Epidermal melanocyte (primary cell): ENCODE results near the gene GFOD1.
"Not testable (repeated sequence)": the region's sequence is repeated elsewhere in the genome, so short reads cannot be mapped to it uniquely, and the experiment has no call there.

Experiments
- DNase-seq: peaks from one replicate; pipeline ENCODE4 v3.0.0; 2011; ENCODE audit warnings: low spot score; ENCODE audit not compliant: insufficient read length

The GFOD1 gene

DNA sequence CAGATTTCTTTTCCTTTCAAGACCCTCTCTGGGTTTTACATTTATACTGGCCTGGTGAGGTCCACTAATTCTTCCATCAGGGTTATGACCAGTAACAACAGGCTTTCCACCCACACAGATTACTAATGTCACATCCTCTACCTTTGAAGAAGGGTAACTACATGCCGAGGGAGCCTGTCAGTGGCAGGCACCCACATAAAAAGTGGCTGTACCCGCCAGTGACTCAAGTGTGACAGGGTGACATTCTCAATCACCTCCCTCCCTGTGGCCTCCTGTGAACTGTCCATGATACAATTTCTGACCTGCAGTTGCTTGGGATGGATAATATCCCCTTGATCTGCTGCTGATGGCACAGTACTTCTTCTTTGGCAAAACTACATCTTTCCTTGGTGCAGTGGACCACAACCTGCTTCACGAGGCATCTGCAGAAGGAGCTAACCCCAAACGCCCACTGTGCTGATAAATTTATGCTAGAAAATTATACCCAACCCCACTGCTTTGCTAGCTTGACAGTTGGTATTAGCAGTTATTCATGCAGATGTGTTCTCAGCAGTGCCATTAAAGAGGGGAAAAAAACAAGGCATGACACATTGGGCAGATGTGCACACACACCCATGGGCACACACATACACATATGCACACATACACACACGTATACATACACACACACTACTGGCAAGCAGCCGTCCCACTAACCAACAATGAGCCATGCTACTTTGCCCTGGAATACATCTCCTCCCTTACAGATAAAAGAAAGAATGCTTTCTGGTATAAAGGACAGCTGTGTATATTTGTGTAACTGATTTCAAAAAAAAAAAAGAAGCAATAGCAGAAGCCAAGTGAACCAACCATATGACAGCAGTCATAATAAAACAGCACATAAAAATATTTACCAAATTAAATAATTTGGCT is 20.8 kb downstream of the GFOD1 start:
- DNase-seq, result no peak

DNA sequence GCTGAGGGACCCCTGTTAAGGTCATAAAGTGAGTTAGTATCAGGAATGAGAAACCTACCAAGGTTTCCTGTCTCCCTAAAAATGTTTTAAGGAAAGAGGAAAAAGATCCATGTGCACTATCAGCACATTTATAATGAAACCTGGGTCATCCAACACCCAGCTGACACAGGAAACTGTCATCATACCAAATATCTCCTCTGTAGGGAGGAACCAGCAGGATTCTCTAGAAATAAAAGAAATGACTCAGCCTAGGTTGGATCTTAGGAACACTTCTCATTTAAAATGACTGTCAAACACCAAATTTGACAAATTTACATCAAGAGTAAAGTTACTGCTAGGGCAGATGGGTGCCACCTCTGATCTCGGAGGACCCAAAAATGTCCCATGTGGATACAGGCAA is 21.7 kb downstream of the GFOD1 start:
- no peak for DNase-seq

DNA sequence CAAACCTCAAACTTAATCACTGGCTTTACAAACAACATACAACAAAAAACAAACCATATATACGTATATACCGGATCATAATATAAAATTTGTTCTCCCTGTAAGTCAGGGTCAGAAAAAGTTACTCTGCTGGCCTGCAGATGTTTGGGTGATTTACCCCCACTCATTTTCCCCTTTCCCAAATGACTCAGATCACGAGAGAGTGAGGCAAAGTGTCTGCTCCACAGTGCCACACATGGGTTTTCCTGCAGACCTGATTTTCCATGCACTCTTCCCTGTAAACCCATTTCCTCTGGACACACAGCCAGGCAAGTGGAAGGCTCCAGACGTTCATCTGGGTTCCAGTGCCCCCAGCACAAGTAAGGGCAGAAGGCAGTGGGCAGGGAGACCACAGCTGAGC is 23.5 kb downstream of the GFOD1 start:
- no peak for DNase-seq

DNA sequence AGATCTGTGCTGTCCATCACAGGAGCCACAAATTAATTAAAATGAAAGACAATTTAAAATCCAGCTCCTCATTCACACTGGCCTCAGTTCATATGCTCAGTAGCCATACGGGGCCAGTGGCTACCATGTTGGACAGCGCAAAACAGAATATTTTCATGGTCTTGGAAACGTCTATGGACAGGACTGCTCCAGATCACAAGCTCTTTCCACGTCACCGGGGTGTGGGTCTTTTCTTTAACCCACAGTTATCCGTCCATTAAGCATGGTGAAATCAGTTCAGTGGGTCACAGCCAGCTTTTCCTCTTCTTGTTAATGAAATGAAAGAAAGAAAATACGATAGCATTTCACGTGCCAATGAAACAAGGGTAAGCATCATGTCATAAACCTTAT is 24.1 kb downstream of the GFOD1 start:
- DNase-seq, result no peak

DNA sequence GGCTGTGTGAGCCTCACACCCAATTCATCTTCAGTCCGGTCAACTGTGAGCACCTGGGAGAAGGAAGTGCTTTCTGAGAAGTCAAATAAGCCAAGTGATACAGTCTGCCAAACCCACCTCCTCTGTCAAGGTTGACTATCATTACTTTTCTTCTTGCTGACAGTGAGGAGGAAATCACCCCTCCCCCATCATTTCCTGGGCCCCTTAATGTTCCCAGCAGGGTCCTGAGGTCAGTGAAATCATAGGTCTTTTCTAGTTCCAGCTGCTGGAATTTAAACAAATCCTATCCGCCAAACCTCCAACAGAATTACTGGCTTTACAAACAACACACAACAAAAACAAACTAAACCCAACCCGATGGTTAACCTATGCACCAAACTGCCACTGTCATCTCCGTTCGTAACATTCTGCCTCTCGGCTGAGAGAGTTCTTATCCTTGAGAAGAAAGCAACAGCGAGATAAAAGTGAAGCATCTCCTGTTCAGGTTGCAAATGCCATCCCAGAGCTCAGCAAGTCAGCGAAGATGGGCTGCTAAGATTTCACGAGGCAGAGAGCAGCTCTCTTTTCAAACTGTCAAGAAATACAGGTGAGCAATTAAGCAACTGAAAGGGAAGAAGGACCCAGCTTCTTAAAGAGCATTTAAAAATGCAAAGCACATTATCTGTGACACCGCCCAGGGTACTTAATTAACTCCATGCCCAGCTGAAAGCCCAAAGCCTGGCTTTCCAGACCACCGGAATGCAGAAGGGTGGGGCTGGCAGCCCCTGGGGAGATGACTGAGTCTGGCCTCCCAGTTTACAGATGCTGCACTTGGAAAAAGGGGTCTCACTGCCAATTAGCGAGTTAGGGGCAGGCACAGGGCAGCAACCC is 24.7 kb downstream of the GFOD1 start:
- DNase-seq, result no peak

DNA sequence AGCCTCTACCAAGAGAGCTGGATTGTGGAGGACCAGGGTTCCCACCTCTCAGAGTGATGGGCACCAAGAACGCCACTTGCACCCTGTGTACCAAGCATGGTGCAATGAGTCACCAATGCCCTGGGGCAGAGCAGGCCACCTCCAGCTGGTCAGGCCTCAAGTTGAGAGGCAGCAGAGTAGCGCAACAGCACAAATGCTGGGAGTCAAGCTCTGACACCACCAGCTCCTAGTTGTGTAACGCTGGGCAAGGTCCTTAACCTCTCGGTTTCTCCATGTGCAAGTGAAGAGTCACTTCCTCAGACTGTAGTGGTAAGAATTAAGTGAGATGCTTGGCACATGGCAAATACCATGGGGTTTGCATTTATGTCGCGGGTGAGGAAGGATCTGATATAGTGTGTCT is 25.6 kb downstream of the GFOD1 start:
- no peak for DNase-seq

DNA sequence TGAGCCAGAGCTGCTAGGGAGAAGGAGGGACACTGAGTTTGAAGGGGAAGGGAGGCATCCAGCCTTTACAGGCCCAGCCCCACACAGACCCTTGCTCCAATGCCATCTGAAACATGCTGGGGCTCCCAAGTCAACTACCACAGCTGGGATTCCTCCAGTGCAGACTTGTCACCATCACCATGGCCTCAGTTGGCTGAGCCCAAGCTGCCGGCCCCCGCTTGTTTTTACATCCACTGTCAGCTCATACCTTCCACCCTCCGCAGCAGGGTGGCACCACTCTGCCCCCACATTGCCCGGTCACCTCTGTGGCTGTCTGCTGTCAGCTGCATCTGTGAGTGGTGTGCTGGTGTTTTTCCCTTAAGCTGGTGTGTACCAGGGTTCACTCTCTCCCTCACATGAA is 26.1 kb downstream of the GFOD1 start:
- no peak for DNase-seq

DNA sequence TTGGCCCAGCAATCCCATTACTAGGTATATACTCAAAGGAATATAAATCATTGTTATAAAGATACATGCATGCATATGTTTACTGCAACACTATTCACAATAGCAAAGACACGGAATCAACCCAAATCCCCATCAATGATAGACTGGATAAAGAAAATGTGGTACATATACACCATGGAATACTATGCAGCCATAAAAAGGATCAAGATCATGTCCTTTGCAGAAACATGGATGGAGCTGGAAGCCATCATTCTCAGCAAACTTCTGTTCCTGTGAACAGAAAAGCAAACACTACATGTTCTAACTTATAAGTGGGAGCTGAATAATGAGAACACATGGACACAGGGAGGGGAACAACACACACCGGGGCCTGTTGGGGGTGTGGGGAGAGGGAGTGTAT is 27.1 kb downstream of the GFOD1 start:
- DNase-seq, result not testable (repeated sequence)

DNA sequence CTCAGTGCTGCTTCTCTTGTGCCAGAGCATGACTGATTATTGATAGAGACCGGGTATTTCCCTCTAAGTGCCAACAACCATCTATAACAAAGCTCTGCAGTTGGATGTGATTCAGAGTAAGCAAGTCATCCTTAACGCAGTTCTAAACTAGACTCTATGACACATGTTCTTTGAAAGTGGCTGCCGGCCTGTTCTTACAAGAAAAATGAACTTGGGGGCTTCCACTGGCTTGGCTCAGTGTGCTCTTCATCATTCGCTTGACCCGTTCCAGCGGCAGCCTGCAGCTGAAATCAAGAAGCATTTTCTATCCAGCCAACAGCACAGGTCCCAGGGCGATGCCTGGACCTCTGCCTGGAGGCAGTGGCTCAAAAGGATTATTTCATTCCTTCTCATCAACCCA is 29.8 kb downstream of the GFOD1 start:
- DNase-seq, result no peak

DNA sequence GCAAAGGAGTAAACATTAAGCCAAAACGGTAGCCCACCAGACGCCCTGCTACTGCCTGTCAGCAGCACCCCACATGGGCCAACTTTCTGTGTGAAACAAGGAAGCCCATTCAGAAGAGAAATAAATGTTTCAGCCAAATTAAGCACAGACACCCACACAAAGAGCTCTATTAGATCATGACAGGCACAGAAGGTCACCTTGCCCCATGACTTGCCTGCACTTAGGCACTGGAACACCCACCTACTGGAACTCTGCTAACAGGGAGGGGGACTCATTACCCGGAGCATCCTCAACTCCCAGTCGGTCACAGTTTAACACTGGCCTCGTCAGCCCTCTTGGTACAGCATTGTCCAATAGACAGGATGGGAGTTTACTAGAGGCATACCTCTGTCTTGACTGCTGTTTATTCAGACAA is 31.8 kb downstream of the GFOD1 start:
- no peak for DNase-seq

DNA sequence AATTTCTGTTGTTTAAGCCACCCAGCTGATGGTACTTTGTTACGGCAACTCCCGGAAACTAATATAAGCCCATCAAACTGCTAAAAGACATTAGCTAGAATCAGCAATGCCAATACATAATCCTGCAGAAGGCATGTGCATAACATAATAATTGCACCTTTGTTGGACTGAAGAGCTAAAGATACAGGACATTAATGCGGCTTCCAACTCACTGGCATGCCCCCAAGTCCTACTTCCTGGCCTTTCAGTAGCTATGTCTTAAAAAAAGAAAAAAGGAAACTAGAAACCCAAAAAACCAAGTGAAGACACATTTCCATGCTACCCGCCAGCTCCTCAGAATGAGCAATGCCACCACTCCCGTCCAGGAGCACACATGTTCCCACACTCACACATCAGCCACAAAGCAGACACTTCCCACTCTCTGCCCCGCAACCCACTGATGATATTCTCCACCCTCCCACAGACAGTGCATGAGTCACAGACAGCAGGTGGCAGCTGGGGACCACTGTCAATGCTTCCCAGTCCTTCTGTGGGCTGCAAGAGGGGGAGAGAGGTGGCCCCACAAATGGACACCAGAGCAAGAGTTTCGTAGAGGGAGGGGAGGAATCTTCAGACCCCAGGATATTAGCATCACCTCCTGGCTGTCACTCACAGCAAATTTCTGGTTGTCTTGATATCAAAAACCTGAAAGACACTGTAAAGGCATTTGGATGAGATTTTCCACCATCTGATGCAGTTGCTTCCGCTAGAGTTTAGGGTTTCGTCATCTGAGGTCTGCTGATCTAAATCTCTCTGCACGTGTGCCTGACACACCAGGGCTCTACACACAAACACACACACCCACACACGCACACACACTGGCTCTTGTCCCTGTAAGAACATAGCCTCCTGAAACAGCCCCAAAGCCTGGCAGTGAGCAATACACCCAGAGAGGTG is 32.8 kb downstream of the GFOD1 start:
- DNase-seq, result no peak

DNA sequence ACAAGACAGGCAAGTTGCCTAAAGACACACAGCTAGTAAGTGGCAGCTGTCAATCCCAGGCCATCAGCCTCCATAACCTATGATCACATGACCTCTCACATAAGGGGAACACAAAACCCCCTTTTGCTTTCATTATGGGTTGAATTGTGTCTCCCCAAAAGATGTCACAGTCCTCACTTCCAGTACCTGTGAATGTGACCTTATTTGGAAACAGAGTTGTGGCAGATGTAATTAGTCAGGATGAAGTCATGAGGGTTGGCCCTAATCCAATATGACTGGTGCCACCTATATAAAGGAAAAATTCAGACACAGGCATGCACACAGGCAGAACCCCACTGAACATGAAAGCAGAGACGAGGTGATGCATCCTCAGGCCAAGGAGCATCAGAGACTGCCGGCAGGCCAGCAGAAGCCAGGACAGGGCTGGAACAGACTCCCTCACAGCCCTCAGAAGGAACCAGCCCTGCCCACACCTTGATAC is 33.6 kb downstream of the GFOD1 start:
- DNase-seq, result no peak

DNA sequence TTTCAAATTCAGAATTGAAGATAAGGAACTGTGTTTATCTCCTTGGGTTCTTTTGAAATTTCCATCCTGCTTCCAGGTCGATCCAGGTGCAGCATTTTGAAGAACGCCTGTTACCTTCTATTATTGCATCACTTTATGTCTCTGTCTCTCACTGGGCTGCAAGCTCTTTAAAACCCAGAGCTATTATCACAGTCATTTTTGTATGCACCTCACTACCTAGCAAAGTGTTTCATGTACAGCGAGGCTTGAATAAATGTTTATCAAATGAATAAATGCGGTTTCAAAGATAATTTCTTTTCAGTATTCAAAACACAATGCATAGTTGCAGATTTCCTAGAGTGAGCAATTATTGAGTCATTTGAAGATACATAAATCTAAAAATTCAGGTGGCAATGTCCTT is 34.2 kb downstream of the GFOD1 start:
- DNase-seq, result no peak

DNA sequence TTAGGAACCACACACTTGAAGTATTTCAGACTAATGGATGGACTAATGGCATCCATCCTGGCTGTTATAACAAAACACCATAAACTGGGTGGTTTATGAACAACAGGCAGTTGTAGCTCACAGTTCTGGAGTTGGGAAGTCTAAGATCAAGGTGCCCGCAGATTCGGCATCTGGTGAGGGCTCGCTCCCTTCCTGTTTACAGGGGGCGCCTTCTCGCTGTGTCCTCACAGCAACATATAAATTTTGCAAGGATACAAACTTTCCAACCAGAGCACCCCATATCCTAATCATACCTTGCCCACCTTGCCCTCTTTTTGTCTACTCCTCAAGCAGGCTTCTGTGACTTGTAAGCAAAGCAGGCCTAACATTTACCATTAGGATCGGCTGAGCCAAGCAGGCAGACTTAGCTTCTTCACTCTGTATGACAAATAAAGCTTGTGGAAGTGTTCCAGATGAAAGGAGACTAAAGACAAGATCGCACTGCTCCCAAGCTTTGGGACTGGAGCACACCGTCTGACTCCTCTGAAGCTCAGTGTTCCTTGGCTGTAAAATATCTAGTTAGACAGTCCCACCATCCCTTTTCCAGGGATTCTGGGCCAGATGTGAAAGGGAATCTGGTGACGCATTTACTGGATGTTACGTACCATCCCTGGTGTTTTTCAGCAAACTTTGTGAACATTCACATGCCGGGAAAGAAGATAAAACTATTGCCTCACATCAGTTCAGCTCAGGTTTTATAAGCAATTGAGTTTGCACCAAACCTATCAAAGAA is 34.9 kb downstream of the GFOD1 start:
- no peak for DNase-seq

DNA sequence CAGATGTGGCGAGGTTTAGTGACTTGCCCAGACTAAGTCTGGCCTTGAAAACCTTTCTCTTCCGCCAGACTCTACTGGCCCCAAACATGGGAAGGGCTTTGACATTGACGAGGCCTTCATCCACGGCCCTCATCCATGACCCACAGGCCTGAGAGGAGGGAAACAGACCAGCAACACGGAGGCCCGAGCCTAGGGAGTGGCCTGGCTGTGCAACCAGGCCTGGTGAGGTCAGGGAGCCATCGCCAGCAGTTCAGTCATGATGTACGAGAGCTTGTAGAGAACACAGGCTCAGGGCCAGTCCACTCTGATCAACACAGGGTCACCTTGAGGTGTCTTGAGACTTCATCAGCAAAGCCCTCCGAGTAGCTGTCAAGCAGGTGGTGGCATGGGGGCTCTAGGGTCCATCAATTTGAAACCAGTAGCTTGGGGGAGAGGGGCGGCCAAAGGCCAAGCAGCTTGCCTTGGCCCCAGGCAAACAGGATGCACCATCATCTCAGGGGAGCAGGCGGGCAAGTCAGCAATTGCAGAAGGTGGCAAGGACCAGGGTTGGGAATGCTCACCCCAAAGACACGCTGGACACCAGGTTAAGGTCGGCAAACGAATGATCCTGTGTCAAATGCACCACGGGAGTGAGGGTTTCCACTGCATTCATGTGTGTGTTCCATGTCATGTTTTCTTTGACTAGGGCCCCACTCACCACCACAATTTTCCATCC is 36.1 kb downstream of the GFOD1 start:
- DNase-seq, result no peak

DNA sequence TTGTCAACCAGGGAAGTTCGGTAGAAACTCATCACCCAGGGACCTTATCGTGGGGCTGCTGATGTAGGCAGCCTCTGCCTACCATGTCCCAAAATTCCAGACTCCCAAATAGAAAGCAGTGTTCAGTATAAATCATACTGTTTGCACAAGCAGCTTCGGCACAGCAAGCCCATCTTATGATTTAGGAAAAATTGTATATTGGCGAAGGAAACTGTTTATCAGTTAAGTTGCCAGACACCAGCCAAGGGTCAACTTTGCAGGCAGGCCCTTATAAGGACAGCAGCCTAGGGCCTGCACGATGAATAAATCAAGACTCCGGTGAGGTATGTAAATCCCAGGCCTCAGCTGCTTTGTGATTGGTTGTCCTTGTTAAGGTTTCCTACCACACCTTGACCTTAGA is 36.8 kb downstream of the GFOD1 start:
- no peak for DNase-seq

DNA sequence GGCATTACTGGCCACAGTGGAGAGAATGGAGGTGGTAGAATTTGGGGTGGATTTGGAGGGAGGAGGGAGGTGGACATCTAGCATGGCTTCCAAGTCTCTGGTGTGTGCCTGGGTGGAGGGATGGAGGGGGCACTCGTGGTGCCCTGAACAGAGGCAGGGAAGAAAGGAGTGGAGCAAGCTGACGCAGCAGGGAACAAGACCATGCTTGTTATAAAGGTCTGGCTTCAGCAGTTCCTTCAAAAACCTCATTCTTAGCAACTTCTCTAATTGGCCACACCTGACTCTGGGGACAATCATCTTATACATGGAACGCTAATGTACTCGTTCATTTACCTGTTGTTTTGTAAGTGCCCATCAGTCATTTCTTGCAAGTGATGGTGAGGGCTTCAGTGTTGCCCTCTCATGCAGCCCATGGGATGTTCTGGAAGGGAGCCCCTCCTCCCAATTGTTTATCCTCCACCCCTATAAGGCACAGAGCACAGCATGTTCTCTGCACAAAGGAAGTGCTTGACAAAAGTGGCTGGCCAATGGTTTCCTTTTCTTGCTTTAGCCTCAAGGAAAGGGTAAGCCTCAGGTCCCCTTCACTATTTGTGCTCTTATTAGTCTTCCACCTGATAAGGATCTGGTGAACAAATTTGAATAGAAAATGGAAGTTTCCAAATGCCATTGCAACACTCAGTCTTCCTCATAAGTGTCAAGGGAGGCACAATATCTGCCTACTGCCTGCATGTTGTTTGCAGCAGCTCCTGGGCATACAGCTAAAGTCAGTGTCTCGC is 39.3 kb downstream of the GFOD1 start:
- no peak for DNase-seq

DNA sequence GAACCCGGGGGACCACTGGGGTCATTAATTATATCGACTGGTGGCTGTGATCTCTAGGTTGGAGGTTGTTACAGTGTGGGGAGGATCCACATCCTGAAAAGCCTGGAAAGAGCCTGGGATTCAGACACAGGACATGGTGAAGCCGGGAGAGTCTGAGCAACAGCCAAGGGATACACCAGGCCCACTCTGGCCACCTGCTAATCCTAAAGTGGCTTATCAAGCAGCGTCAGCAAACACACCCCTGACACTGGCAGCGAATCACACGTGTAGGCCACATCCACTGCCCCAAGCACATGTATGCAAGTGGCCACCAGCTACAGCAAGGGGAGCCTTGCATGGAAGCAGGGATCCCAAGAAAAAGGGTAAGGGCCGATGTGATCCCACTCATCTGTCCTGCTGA is 41.0 kb downstream of the GFOD1 start:
- DNase-seq, result no peak

DNA sequence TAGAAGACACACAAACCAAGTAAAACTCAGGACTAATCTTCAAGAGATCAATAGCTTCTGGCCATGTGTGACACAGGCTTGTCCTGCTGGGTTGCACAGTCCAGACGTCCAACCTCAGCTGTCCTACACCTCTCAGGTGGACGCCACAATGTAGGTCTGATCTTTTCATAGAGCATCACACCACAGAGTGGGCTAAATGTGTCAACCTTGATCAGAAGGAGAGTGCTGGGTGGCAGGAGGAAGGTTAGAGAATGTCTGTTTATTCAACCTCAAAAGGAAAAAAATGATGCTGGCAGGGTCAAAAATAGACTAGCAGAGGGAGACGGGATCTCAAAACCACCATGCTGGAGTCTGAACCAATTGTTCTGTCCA is 41.7 kb downstream of the GFOD1 start:
- DNase-seq, result no peak
